Calu3 (cell line): Measurements from ENCODE around the gene CCSER1. TPM values are rescaled to one million over a fixed set of nuclear protein-coding genes. Genes with fewer than 3 reads are reported as not detected.

ENCODE experiments used
- BruUV-seq: library from RNA; stranded (reverse); fragments of 400-500 nt; replicated peaks from 2 replicates; lab custom pipeline; 2021; lab: Mats Ljungman, UMichigan
- CTCF ChIA-PET: fragments of 300-600 bp; sonication (Branson Sonifier 250); formaldehyde crosslinking; loops from one replicate; lab custom pipeline; 2022; ENCODE audit warnings: antibody characterized with exemption; lab: Charles Lee
- DNase-seq: peaks from one replicate; pipeline ENCODE4 v3.0.0; 2022
- H3K27ac Mint-ChIP-seq: one replicate; pipeline ENCODE4 v1.8.0; 2022; ENCODE audit warnings: mixed read lengths; ENCODE audit not compliant: unreplicated experiment
- H3K27me3 Mint-ChIP-seq: one replicate; pipeline ENCODE4 v1.8.0; 2022; ENCODE audit warnings: mixed read lengths; ENCODE audit not compliant: unreplicated experiment
- H3K36me3 Mint-ChIP-seq: one replicate; pipeline ENCODE4 v1.8.0; 2022; ENCODE audit warnings: mild to moderate bottlenecking, moderate library complexity, mixed read lengths; ENCODE audit not compliant: insufficient read depth, unreplicated experiment
- H3K4me1 Mint-ChIP-seq: one replicate; pipeline ENCODE4 v1.8.0; 2022; ENCODE audit warnings: mild to moderate bottlenecking, low read depth, mixed read lengths; ENCODE audit not compliant: unreplicated experiment
- H3K4me3 Mint-ChIP-seq: one replicate; pipeline ENCODE4 v1.8.0; 2022; ENCODE audit warnings: mild to moderate bottlenecking, low read depth, moderate library complexity, mixed read lengths; ENCODE audit not compliant: unreplicated experiment
- H3K9me3 Mint-ChIP-seq: one replicate; pipeline ENCODE4 v1.8.0; 2022; ENCODE audit warnings: low read depth, mixed read lengths; ENCODE audit not compliant: unreplicated experiment
- CTCF ChIP-seq: fragments of 200-600 bp; IDR thresholded peaks from one replicate; pipeline ENCODE4 v1.8.0; 2022; ENCODE audit warnings: antibody characterized with exemption; ENCODE audit not compliant: unreplicated experiment
- intact Hi-C: fragments of 100-400 bp; cut with micrococcal nuclease; formaldehyde crosslinking; loops from one replicate; pipeline ENCODE4 v1.10.0; 2022; ENCODE audit not compliant: unreplicated experiment
- total RNA-seq: library from RNA; stranded (reverse); gene quantifications from 2 replicates; pipeline ENCODE4 v1.2.3, GENCODE V29; 2022

Gene CCSER1
- total RNA-seq, 1 experiment from 2014 or later: 6.2 TPM

GRCh38 chr4:90112715-90113114 is 14.5 kb upstream of the CCSER1 start:
- CTCF ChIA-PET: no interaction called here
- Mint-ChIP-seq H3K36me3 (no peaks in the 10 kb centered on the region), H3K9me3 (no peaks in the 10 kb centered on the region), H3K4me3 (no peak overlapping the region), H3K4me1 (no peaks in the 10 kb centered on the region), H3K27ac (no peak overlapping the region), H3K27me3 (no peaks in the 10 kb centered on the region)
- no peak for DNase-seq
- TF ChIP-seq CTCF: no peak
- no TSS peak for BruUV-seq
- intact Hi-C loops: no loop called here

- H3K4me3 Mint-ChIP-seq: no peak overlapping the region
- no TSS peak for BruUV-seq
- no peaks in the 10 kb centered on the region for H3K36me3 Mint-ChIP-seq
- CTCF ChIA-PET: no interaction called here
- no peaks in the 10 kb centered on the region for H3K9me3 Mint-ChIP-seq
- intact Hi-C loops: no loop called here
- no peaks in the 10 kb centered on the region for H3K4me1 Mint-ChIP-seq
- H3K27ac Mint-ChIP-seq: no peak overlapping the region
- no peak for DNase-seq
- H3K27me3 Mint-ChIP-seq: no peaks in the 10 kb centered on the region
- TF ChIP-seq CTCF: no peak
Observed at GRCh38 chr4:90113881-90114457, 13.2 kb upstream of the CCSER1 start.

- no TSS peak for BruUV-seq
- intact Hi-C loops: no loop called here
- no peak for TF ChIP-seq CTCF
- Mint-ChIP-seq H3K9me3 (no peaks in the 10 kb centered on the region), H3K27ac (no peak overlapping the region), H3K4me3 (no peak overlapping the region), H3K4me1 (no peaks in the 10 kb centered on the region), H3K27me3 (no peaks in the 10 kb centered on the region), H3K36me3 (no peaks in the 10 kb centered on the region)
- CTCF ChIA-PET: no interaction called here
- no peak for DNase-seq
Observed at GRCh38 chr4:90118527-90119195, 8.5 kb upstream of the CCSER1 start.

- H3K9me3 Mint-ChIP-seq: no peaks in the 10 kb centered on the region
- H3K4me3 Mint-ChIP-seq: no peak overlapping the region
- CTCF ChIA-PET: no interaction called here
- no peaks in the 10 kb centered on the region for H3K4me1 Mint-ChIP-seq
- H3K27ac Mint-ChIP-seq: no peak overlapping the region
- no TSS peak for BruUV-seq
- DNase-seq: no peak
- no peak for TF ChIP-seq CTCF
- no peaks in the 10 kb centered on the region for H3K27me3 Mint-ChIP-seq
- intact Hi-C loops: loop anchor here (2.0 to 10.0 kb wide), 2 partner anchors 173 to 175 kb away; no protein-coding TSS in a partner anchor
- no peaks in the 10 kb centered on the region for H3K36me3 Mint-ChIP-seq
Observed at GRCh38 chr4:90120037-90120436, 7.2 kb upstream of the CCSER1 start.
